Smooth muscle cell (in vitro differentiated cells): Measurements from ENCODE around the gene PARVB. TPM values are rescaled to one million over a fixed set of nuclear protein-coding genes. Genes with fewer than 3 reads are reported as not detected.

Experiments used
- DNase-seq: peaks from one replicate; lab custom pipeline; 2025; ENCODE audit not compliant: unreplicated experiment; lab: John Stamatoyannopoulos, UW
- H2AFZ ChIP-seq: fragments of 200-600 bp; sonication (generic); 2 replicates; pipeline ENCODE4 v1.6.0; 2016; ENCODE audit warnings: antibody characterized with exemption, low read depth, mild to moderate bottlenecking
- H3F3A ChIP-seq: fragments of 200-600 bp; sonication (generic); 2 replicates; pipeline ENCODE4 v1.6.0; 2017; ENCODE audit warnings: antibody characterized with exemption, low read depth
- H3K27ac ChIP-seq: fragments of 200-600 bp; sonication (generic); 2 replicates; pipeline ENCODE4 v1.5.1; 2016; ENCODE audit warnings: low read depth, mild to moderate bottlenecking
- H3K27me3 ChIP-seq: fragments of 200-600 bp; sonication (generic); 2 replicates; pipeline ENCODE4 v1.6.1; 2016; ENCODE audit warnings: low read depth, mild to moderate bottlenecking
- H3K36me3 ChIP-seq: fragments of 200-600 bp; sonication (generic); 2 replicates; pipeline ENCODE4 v1.5.1; 2016; ENCODE audit warnings: low read depth
- H3K4me1 ChIP-seq: fragments of 200-600 bp; sonication (generic); 2 replicates; pipeline ENCODE4 v1.5.1; 2016; ENCODE audit warnings: low read depth
- H3K4me2 ChIP-seq: fragments of 200-600 bp; sonication (generic); 2 replicates; pipeline ENCODE4 v1.6.0; 2016; ENCODE audit warnings: mild to moderate bottlenecking
- H3K4me3 ChIP-seq: fragments of 200-600 bp; sonication (generic); 2 replicates; pipeline ENCODE4 v1.5.1; 2016; ENCODE audit warnings: mild to moderate bottlenecking
- H3K79me2 ChIP-seq: fragments of 200-600 bp; sonication (generic); 2 replicates; pipeline ENCODE4 v1.6.0; 2016; ENCODE audit warnings: low read depth, mild to moderate bottlenecking
- H3K9ac ChIP-seq: fragments of 200-600 bp; sonication (generic); 2 replicates; pipeline ENCODE4 v1.6.0; 2016; ENCODE audit warnings: low read depth
- H3K9me3 ChIP-seq: fragments of 200-600 bp; sonication (generic); replicated peaks from 2 replicates; pipeline ENCODE4 v1.5.1; 2016; ENCODE audit warnings: low read depth
- H4K20me1 ChIP-seq: fragments of 200-600 bp; sonication (generic); 2 replicates; pipeline ENCODE4 v1.6.0; 2016; ENCODE audit warnings: low read depth
- CTCF ChIP-seq: fragments of 200-600 bp; sonication (generic); IDR thresholded peaks from 2 replicates; pipeline ENCODE4 v1.5.1; 2017; ENCODE audit warnings: borderline replicate concordance, mild to moderate bottlenecking, antibody characterized with exemption; ENCODE audit not compliant: insufficient read depth, poor library complexity, severe bottlenecking
- WGBS: methylation state at CpG from one replicate; pipeline ENCODE4 v1.1.7; 2016; ENCODE audit warnings: low lambda C conversion rate; 5-methylcytosine and 5-hydroxymethylcytosine counted together
- polyA plus RNA-seq: library from polyadenylated mRNA; unstranded; fragments of >200 nt; fragmentation: Nextera tagmentation; extraction: Ambion mirVana; gene quantifications from 2 replicates; pipeline ENCODE4 v1.2.1, GENCODE V29; 2016
- total RNA-seq: library from RNA; depleted of rRNA; stranded (reverse); fragments of >200 nt; gene quantifications from 2 replicates; pipeline ENCODE4 v1.2.3, GENCODE V29; 2014

PARVB gene
- total and polyA plus RNA-seq, 2 experiments from 2014 or later: 35.1 to 36.6 TPM

DNA sequence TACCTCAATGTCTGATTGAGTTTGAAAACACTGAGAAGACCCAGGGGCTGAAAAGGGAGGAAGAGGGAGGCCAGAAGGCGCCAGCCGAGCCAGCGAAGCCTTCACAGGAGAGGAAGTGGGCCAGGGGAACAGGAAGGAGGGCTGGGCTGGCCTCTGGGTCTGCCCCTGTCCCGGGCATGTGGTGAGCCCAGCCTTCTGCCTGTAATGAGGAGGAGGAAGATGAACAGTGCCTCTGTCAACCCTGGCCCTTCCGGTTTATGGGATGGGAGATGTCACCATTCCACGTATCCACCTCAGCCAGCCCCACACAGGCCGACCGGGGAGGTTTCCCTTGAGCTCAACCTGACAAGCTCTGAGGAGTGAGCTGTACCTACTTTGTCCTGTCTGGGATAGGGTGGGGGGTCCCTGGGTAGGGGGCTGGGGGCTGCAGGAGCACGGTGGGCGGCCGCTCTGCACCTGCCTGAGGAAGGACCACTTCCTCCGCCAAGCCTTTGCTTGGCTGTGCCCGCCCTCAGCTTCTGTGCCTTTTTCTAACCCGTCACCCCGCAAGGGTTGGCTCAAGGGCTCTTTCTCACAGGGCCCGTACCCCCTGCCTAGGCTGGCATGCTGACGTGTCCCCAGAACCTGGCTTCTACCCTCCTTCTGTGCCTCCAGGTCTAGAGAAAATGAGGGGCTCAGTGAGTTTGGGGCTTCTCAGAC is 158.6 kb downstream of the PARVB start:
- H3F3A ChIP-seq: no peaks in the 10 kb centered on the region
- peaks cover 10% of the 10 kb centered on the region for H3K4me1 ChIP-seq
- WGBS: 97% methylated on average over 17 of the region's 17 CpGs
- no peaks in the 10 kb centered on the region for H3K79me2 ChIP-seq
- no peaks in the 10 kb centered on the region for H4K20me1 ChIP-seq
- no peaks in the 10 kb centered on the region for H3K27me3 ChIP-seq
- no peak overlapping the region for H2AFZ ChIP-seq
- no peak overlapping the region for H3K9ac ChIP-seq
- no peaks in the 10 kb centered on the region for H3K9me3 ChIP-seq
- H3K4me3 ChIP-seq: no peak overlapping the region
- DNase-seq: no peak
- no peaks in the 10 kb centered on the region for H3K36me3 ChIP-seq
- no peak overlapping the region for H3K4me2 ChIP-seq
- no peak overlapping the region for H3K27ac ChIP-seq
- TF ChIP-seq CTCF: no peak

DNA sequence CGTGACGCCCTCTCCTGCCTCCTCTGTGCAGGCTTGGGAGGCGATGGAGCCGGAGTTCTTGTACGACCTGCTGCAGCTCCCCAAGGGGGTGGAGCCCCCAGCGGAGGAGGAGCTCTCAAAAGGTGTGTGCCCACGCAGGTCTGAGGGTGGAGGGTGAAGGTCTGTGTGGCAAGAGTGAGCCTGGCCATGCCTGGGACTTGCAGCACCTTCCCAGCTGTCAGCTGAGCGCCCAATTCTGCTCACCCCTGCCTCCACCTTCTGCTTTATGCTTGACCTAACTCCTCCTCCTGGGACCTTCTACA is 159.1 kb downstream of the PARVB start:
- H3K27ac ChIP-seq: no peak overlapping the region
- H3K36me3 ChIP-seq: no peaks in the 10 kb centered on the region
- no peaks in the 10 kb centered on the region for H3F3A ChIP-seq
- peaks cover 10% of the 10 kb centered on the region for H3K4me1 ChIP-seq
- H3K79me2 ChIP-seq: no peaks in the 10 kb centered on the region
- no peak overlapping the region for H3K4me2 ChIP-seq
- no peaks in the 10 kb centered on the region for H4K20me1 ChIP-seq
- WGBS: 91% methylated on average over 8 of the region's 8 CpGs
- H3K27me3 ChIP-seq: no peaks in the 10 kb centered on the region
- H3K4me3 ChIP-seq: no peak overlapping the region
- H3K9ac ChIP-seq: no peak overlapping the region
- H2AFZ ChIP-seq: no peak overlapping the region
- DNase-seq: no peak
- no peak for TF ChIP-seq CTCF
- H3K9me3 ChIP-seq: no peaks in the 10 kb centered on the region

GRCh38 chr22:44184006-44184405 is 159.9 kb downstream of the PARVB start:
- H3K9me3 ChIP-seq: no peaks in the 10 kb centered on the region
- no peak overlapping the region for H3K4me3 ChIP-seq
- H3K36me3 ChIP-seq: no peaks in the 10 kb centered on the region
- no peak for DNase-seq
- H3K9ac ChIP-seq: no peak overlapping the region
- 84% methylated on average over 4 of the region's 4 CpGs for WGBS
- H3K79me2 ChIP-seq: no peaks in the 10 kb centered on the region
- H3F3A ChIP-seq: no peaks in the 10 kb centered on the region
- no peak overlapping the region for H3K27ac ChIP-seq
- H3K27me3 ChIP-seq: no peaks in the 10 kb centered on the region
- peaks cover 8% of the 10 kb centered on the region for H3K4me1 ChIP-seq
- no peak overlapping the region for H2AFZ ChIP-seq
- no peak for TF ChIP-seq CTCF
- no peak overlapping the region for H3K4me2 ChIP-seq
- H4K20me1 ChIP-seq: no peaks in the 10 kb centered on the region
